Ramos (cell line): ENCODE results near the gene OCRL.

Experiments used
- in situ Hi-C: fragments of 300-500 bp; cut with MboI; formaldehyde crosslinking; loops from one replicate; pipeline ENCODE4 v1.14.3; 2022; ENCODE audit warnings: low sequenced_read_pairs; ENCODE audit not compliant: unreplicated experiment

Gene OCRL

GRCh38 chrX:129622757-129623301, 82.8 kb downstream of the OCRL start:
- in situ Hi-C loops: loop anchor here (25.0 kb wide), 1 partner anchor 564 kb away; no protein-coding TSS in a partner anchor

GRCh38 chrX:129626026-129626425, 86.0 kb downstream of the OCRL start:
- in situ Hi-C loops: loop anchor here (25.0 kb wide), 1 partner anchor 111 kb away; the partner anchor contains the start of gene XPNPEP2

- in situ Hi-C loops: loop anchor here (25.0 kb wide), 1 partner anchor 107 kb away; the partner anchor contains the start of gene XPNPEP2
Measured at GRCh38 chrX:129629837-129630236, 89.8 kb downstream of the OCRL start.

- in situ Hi-C loops: loop anchor here (25.0 kb wide), 1 partner anchor 105 kb away; the partner anchor contains the start of gene XPNPEP2
Measured at GRCh38 chrX:129631849-129632248, 91.8 kb downstream of the OCRL start.

GRCh38 chrX:129632443-129632842, 92.4 kb downstream of the OCRL start:
- in situ Hi-C loops: loop anchor here (25.0 kb wide), 1 partner anchor 105 kb away; the partner anchor contains the start of gene XPNPEP2

- in situ Hi-C loops: loop anchor here (25.0 kb wide), 1 partner anchor 103 kb away; the partner anchor contains the start of gene XPNPEP2
Measured at GRCh38 chrX:129634541-129634940, 94.5 kb downstream of the OCRL start.

GRCh38 chrX:129636175-129636681, 96.2 kb downstream of the OCRL start:
- in situ Hi-C loops: loop anchor here (25.0 kb wide), 1 partner anchor 101 kb away; the partner anchor contains the start of gene XPNPEP2

- in situ Hi-C loops: loop anchor here (25.0 kb wide), 1 partner anchor 100 kb away; the partner anchor contains the start of gene XPNPEP2
Measured at GRCh38 chrX:129637217-129638109, 97.4 kb downstream of the OCRL start.

GRCh38 chrX:129638917-129639316, 98.9 kb downstream of the OCRL start:
- in situ Hi-C loops: loop anchor here (25.0 kb wide), 1 partner anchor 98 kb away; the partner anchor contains the start of gene XPNPEP2

- in situ Hi-C loops: loop anchor here (25.0 kb wide), 1 partner anchor 97 kb away; the partner anchor contains the start of gene XPNPEP2
Measured at GRCh38 chrX:129640737-129641136, 100.7 kb downstream of the OCRL start.

GRCh38 chrX:129641469-129641868, 101.4 kb downstream of the OCRL start:
- in situ Hi-C loops: loop anchor here (25.0 kb wide), 1 partner anchor 96 kb away; the partner anchor contains the start of gene XPNPEP2

- in situ Hi-C loops: loop anchor here (25.0 kb wide), 1 partner anchor 95 kb away; the partner anchor contains the start of gene XPNPEP2
Measured at GRCh38 chrX:129641941-129642340, 101.9 kb downstream of the OCRL start.
